ENCODE measurements around the gene PRKAR1B. TPM values are rescaled to one million over a fixed set of nuclear protein-coding genes. Genes with fewer than 3 reads are reported as not detected.
A peak's percentile ranks its signal among the peaks of the same experiment; 100 is the strongest.

Gene PRKAR1B
- total RNA-seq, 1 experiment from 2014 or later = 14.1 TPM

- POLR2A ChIA-PET = no interaction called here
- peaks cover 4 to 31% of the 10 kb centered on the region in 2 experiments; a peak in 3 of 4 replicates for H3K36me3 ChIP-seq (ENCODE audit: control insufficient read depth in 1 of 2, insufficient read depth in 2 of 2, low read length in 2 of 2)
- no peak overlapping the region for H3K4me3 ChIP-seq (replicated peaks in 1 of 2; ENCODE audit: low read depth in 1 of 2, low read length in 2 of 2)
- no peak for TF ChIP-seq CTCF (IDR thresholded peaks at IDR 0.05 in 2 of 3, conservative IDR thresholded peaks at IDR 0.05 in 1 of 3; ENCODE audit: borderline replicate concordance in 1 of 3, insufficient read depth in 1 of 3, low read depth in 2 of 3, low read length in 2 of 3)
- no peak for TF ChIP-seq FOSL1 (IDR thresholded peaks at IDR 0.05; ENCODE audit: low read depth)
- no peak for TF ChIP-seq ZFX (IDR thresholded peaks at IDR 0.05)
- no peak for TF ChIP-seq SRF (IDR thresholded peaks at IDR 0.05; ENCODE audit: low read depth)
- no peak for TF ChIP-seq CEBPB (IDR thresholded peaks at IDR 0.05; ENCODE audit: low read depth)
- TF ChIP-seq JUND (IDR thresholded peaks at IDR 0.05) = no peak
- TF ChIP-seq RAD21 (IDR thresholded peaks at IDR 0.05; ENCODE audit: low read depth) = no peak
- TF ChIP-seq SP1 (IDR thresholded peaks at IDR 0.05; ENCODE audit: low read depth) = no peak
- no peak for TF ChIP-seq EZH2 (IDR thresholded peaks at IDR 0.05)
- no peak for TF ChIP-seq CBX3 (IDR thresholded peaks at IDR 0.05; ENCODE audit: low read depth)
- DNase-seq (ENCODE audit: low read depth, low spot score) (no peak), ATAC-seq (no peak)
- RAD21 ChIA-PET (ENCODE audit: low non-redundant PET in 1 of 2, low total read pairs in 2 of 2, uncharacterized antibody in 2 of 2, unreplicated experiment in 2 of 2) = no interaction called here
- CTCF ChIA-PET = no interaction called here
- H3K4me2 ChIP-seq (ENCODE audit: low read length) = no peak overlapping the region
- no peaks in the 10 kb centered on the region for H3K27me3 ChIP-seq (ENCODE audit: insufficient read depth, low read length)
- peaks cover under 1 to 5% of the 10 kb centered on the region in 2 experiments; a peak in 2 of 4 replicates for H3K4me1 ChIP-seq (ENCODE audit: control insufficient read depth in 1 of 2, insufficient read depth in 2 of 2, low read length in 2 of 2)
- BruUV-seq (replicated peaks) = no TSS peak
- peaks cover 10 to 15% of the 10 kb centered on the region in 2 experiments; a peak in 2 of 4 replicates for H3K9me3 ChIP-seq (ENCODE audit: control insufficient read depth in 1 of 2, insufficient read depth in 1 of 2, low read depth in 1 of 2, low read length in 2 of 2)
- intact Hi-C loops (cut with micrococcal nuclease) = no loop called here
- H3K27ac ChIP-seq (ENCODE audit: low read depth, low read length) = no peak overlapping the region
- H4K20me1 ChIP-seq (ENCODE audit: insufficient read depth) = no peaks in the 10 kb centered on the region
- no peaks in the 10 kb centered on the region for H3K9me2 ChIP-seq (ENCODE audit: insufficient read depth)
- H2AFZ ChIP-seq (ENCODE audit: low read depth, low read length, poor library complexity, severe bottlenecking) = no peak overlapping the region
- H3K9ac ChIP-seq (ENCODE audit: low read length) = no peak overlapping the region
- H3K79me2 ChIP-seq (ENCODE audit: insufficient read depth, low read length) = peaks cover 77% of the 10 kb centered on the region
Observed at GRCh38 chr7:738241-738640, 11.2 kb upstream of the PRKAR1B start.

- no peak for ATAC-seq
- ChIA-PET POLR2A (no interaction called here), CTCF (no interaction called here), RAD21 (ENCODE audit: low non-redundant PET in 1 of 2, low total read pairs in 2 of 2, uncharacterized antibody in 2 of 2, unreplicated experiment in 2 of 2) (no interaction called here)
- TF ChIP-seq JUND (IDR thresholded peaks at IDR 0.05) = no peak
- no peaks in the 10 kb centered on the region for H3K27me3 ChIP-seq (ENCODE audit: insufficient read depth, low read length)
- no peak overlapping the region for H3K9ac ChIP-seq (ENCODE audit: low read length)
- DNase-seq (ENCODE audit: low read depth, low spot score) = no peak
- H3K9me3 ChIP-seq (ENCODE audit: control insufficient read depth in 1 of 2, insufficient read depth in 1 of 2, low read depth in 1 of 2, low read length in 2 of 2) = peaks cover 10 to 15% of the 10 kb centered on the region in 2 experiments; a peak in 2 of 4 replicates
- no peak overlapping the region for H3K4me3 ChIP-seq (replicated peaks in 1 of 2; ENCODE audit: low read depth in 1 of 2, low read length in 2 of 2)
- no peaks in the 10 kb centered on the region for H4K20me1 ChIP-seq (ENCODE audit: insufficient read depth)
- peaks cover 100% of the 10 kb centered on the region for H3K79me2 ChIP-seq (ENCODE audit: insufficient read depth, low read length)
- no peak overlapping the region for H2AFZ ChIP-seq (ENCODE audit: low read depth, low read length, poor library complexity, severe bottlenecking)
- H3K4me2 ChIP-seq (ENCODE audit: low read length) = no peak overlapping the region
- BruUV-seq (replicated peaks) = no TSS peak
- no peaks in the 10 kb centered on the region for H3K9me2 ChIP-seq (ENCODE audit: insufficient read depth)
- intact Hi-C loops (cut with micrococcal nuclease) = no loop called here
- H3K27ac ChIP-seq (ENCODE audit: low read depth, low read length) = 0 out of 2 replicates have a peak overlapping the region, but pooled peaks have one; percentile 15
- H3K36me3 ChIP-seq (ENCODE audit: control insufficient read depth in 1 of 2, insufficient read depth in 2 of 2, low read length in 2 of 2) = peaks cover 4 to 53% of the 10 kb centered on the region in 2 experiments
- H3K4me1 ChIP-seq (ENCODE audit: control insufficient read depth in 1 of 2, insufficient read depth in 2 of 2, low read length in 2 of 2) = peaks cover 14 to 17% of the 10 kb centered on the region in 2 experiments; a peak in 3 of 4 replicates
Observed at GRCh38 chr7:734808-735207, 7.7 kb upstream of the PRKAR1B start.

Data from HCT116 (cell line).